Astrocyte of the cerebellum (primary cell): Measurements from ENCODE around the gene MYO3B.

Experiments
- DNase-seq: peaks from one replicate; pipeline ENCODE4 v3.0.0-alpha.2; 2011; ENCODE audit warnings: low read depth
- H3K4me3 ChIP-seq: 2 replicates; pipeline ENCODE4 v1.5.1; 2011; ENCODE audit warnings: mild to moderate bottlenecking, low read depth, low read length, moderate library complexity
- CTCF ChIP-seq: IDR thresholded peaks from 2 replicates; pipeline ENCODE4 v1.5.1; 2012; ENCODE audit warnings: low read length, low read depth, moderate library complexity, mild to moderate bottlenecking; ENCODE audit errors: missing control alignments
- in situ Hi-C: cut with HindIII; loops from 2 replicates; pipeline ENCODE4 v1.10.0; 2017; ENCODE audit warnings: low sequenced_read_pairs

The MYO3B gene

GRCh38 chr2:170475878-170476277 lies 297.9 kb downstream of the MYO3B start:
- no peak overlapping the region for H3K4me3 ChIP-seq
- TF ChIP-seq CTCF, result no peak
- no peak for DNase-seq
- in situ Hi-C loops, result no loop called here

- TF ChIP-seq CTCF, result no peak
- in situ Hi-C loops, result no loop called here
- H3K4me3 ChIP-seq, result no peak overlapping the region
- DNase-seq, result no peak
These were observed 299.7 kb downstream of the MYO3B start for GRCh38 chr2:170477630-170478029.

- in situ Hi-C loops, result no loop called here
- no peak overlapping the region for H3K4me3 ChIP-seq
- TF ChIP-seq CTCF, result no peak
- no peak for DNase-seq
These were observed 303.3 kb downstream of the MYO3B start for GRCh38 chr2:170481201-170481600.

GRCh38 chr2:170484552-170484951 lies 306.6 kb downstream of the MYO3B start:
- TF ChIP-seq CTCF, result no peak
- no peak overlapping the region for H3K4me3 ChIP-seq
- in situ Hi-C loops, result no loop called here
- DNase-seq, result no peak

GRCh38 chr2:170485254-170486026 lies 307.5 kb downstream of the MYO3B start:
- in situ Hi-C loops, result loop anchor here (5.0 kb wide), 1 partner anchor 33 kb away; no protein-coding TSS in a partner anchor
- no peak overlapping the region for H3K4me3 ChIP-seq
- TF ChIP-seq CTCF, result no peak
- DNase-seq, result no peak

GRCh38 chr2:170486730-170487129 lies 308.8 kb downstream of the MYO3B start:
- DNase-seq, result no peak
- in situ Hi-C loops, result loop anchor here (5.0 kb wide), 1 partner anchor 34 kb away; no protein-coding TSS in a partner anchor
- no peak overlapping the region for H3K4me3 ChIP-seq
- no peak for TF ChIP-seq CTCF
